ENCODE results near the gene CCRL2. TPM values are rescaled to one million over a fixed set of nuclear protein-coding genes. Genes with fewer than 3 reads are reported as not detected.
A peak's percentile ranks its signal among the peaks of the same experiment; 100 is the strongest.

The CCRL2 gene
- polyA plus RNA-seq, 1 donor = 11.3 TPM

- Histone ChIP-seq H3K4me1 (ENCODE audit: control insufficient read depth, insufficient read depth, low read length) (no peaks in the 10 kb centered on the region), H3K36me3 (ENCODE audit: control insufficient read depth, insufficient read depth, low read length) (no peaks in the 10 kb centered on the region), H3K27ac (ENCODE audit: low read length) (no peak overlapping the region), H3K4me3 (ENCODE audit: low read length) (no peak overlapping the region), H3K9me3 (ENCODE audit: control insufficient read depth, low read depth, low read length) (no peaks in the 10 kb centered on the region), H3K27me3 (ENCODE audit: control insufficient read depth, insufficient read depth, low read length) (no peaks in the 10 kb centered on the region)
- no CpG with 5 or more reads among the region's 4 CpGs for WGBS (ENCODE audit: insufficient coverage, low lambda C conversion rate)
- no peak for DNase-seq
Measured at GRCh38 chr3:46440531-46441294, 33.7 kb downstream of the CCRL2 start.

- Histone ChIP-seq H3K4me1 (ENCODE audit: control insufficient read depth, insufficient read depth, low read length) (no peaks in the 10 kb centered on the region), H3K27ac (ENCODE audit: low read length) (no peak overlapping the region), H3K4me3 (ENCODE audit: low read length) (no peak overlapping the region), H3K36me3 (ENCODE audit: control insufficient read depth, insufficient read depth, low read length) (no peaks in the 10 kb centered on the region), H3K27me3 (ENCODE audit: control insufficient read depth, insufficient read depth, low read length) (no peaks in the 10 kb centered on the region), H3K9me3 (ENCODE audit: control insufficient read depth, low read depth, low read length) (no peaks in the 10 kb centered on the region)
- DNase-seq = peak in 1 of 2 donors; percentile 42
- WGBS (ENCODE audit: insufficient coverage, low lambda C conversion rate) = no CpG with 5 or more reads among the region's 16 CpGs
Measured at GRCh38 chr3:46442576-46443530, 35.8 kb downstream of the CCRL2 start.

- H3K4me1 ChIP-seq (ENCODE audit: control insufficient read depth, insufficient read depth, low read length) = no peaks in the 10 kb centered on the region
- H3K36me3 ChIP-seq (ENCODE audit: control insufficient read depth, insufficient read depth, low read length) = no peaks in the 10 kb centered on the region
- DNase-seq = no peak
- 100% methylated on average over 1 of the region's 5 CpGs for WGBS (ENCODE audit: insufficient coverage, low lambda C conversion rate)
- H3K4me3 ChIP-seq (ENCODE audit: low read length) = no peak overlapping the region
- H3K27ac ChIP-seq (ENCODE audit: low read length) = no peak overlapping the region
- no peaks in the 10 kb centered on the region for H3K27me3 ChIP-seq (ENCODE audit: control insufficient read depth, insufficient read depth, low read length)
- no peaks in the 10 kb centered on the region for H3K9me3 ChIP-seq (ENCODE audit: control insufficient read depth, low read depth, low read length)
Measured at GRCh38 chr3:46447228-46447985, 40.3 kb downstream of the CCRL2 start.

- Histone ChIP-seq H3K9me3 (ENCODE audit: control insufficient read depth, low read depth, low read length) (no peaks in the 10 kb centered on the region), H3K27me3 (ENCODE audit: control insufficient read depth, insufficient read depth, low read length) (no peaks in the 10 kb centered on the region), H3K36me3 (ENCODE audit: control insufficient read depth, insufficient read depth, low read length) (no peaks in the 10 kb centered on the region), H3K4me3 (ENCODE audit: low read length) (no peak overlapping the region), H3K4me1 (ENCODE audit: control insufficient read depth, insufficient read depth, low read length) (peaks cover 5% of the 10 kb centered on the region), H3K27ac (ENCODE audit: low read length) (no peak overlapping the region)
- WGBS (ENCODE audit: insufficient coverage, low lambda C conversion rate) = no CpG with 5 or more reads among the region's 17 CpGs
- no peak for DNase-seq
Measured at GRCh38 chr3:46448721-46449120, 41.7 kb downstream of the CCRL2 start.

- WGBS (ENCODE audit: insufficient coverage, low lambda C conversion rate) = 100% methylated on average over 1 of the region's 14 CpGs
- no peak overlapping the region for H3K4me3 ChIP-seq (ENCODE audit: low read length)
- peaks cover 16% of the 10 kb centered on the region for H3K4me1 ChIP-seq (ENCODE audit: control insufficient read depth, insufficient read depth, low read length)
- H3K27ac ChIP-seq (ENCODE audit: low read length) = no peak overlapping the region
- H3K9me3 ChIP-seq (ENCODE audit: control insufficient read depth, low read depth, low read length) = no peaks in the 10 kb centered on the region
- no peaks in the 10 kb centered on the region for H3K27me3 ChIP-seq (ENCODE audit: control insufficient read depth, insufficient read depth, low read length)
- DNase-seq = no peak
- H3K36me3 ChIP-seq (ENCODE audit: control insufficient read depth, insufficient read depth, low read length) = no peaks in the 10 kb centered on the region
Measured at GRCh38 chr3:46449755-46450552, 42.9 kb downstream of the CCRL2 start.

- H3K4me1 ChIP-seq (ENCODE audit: control insufficient read depth, insufficient read depth, low read length) = peaks cover 22% of the 10 kb centered on the region
- peak overlapping the region; percentile 14 for H3K27ac ChIP-seq (ENCODE audit: low read length)
- DNase-seq = no peak
- H3K9me3 ChIP-seq (ENCODE audit: control insufficient read depth, low read depth, low read length) = no peaks in the 10 kb centered on the region
- WGBS (ENCODE audit: insufficient coverage, low lambda C conversion rate) = no CpG with 5 or more reads among the region's 7 CpGs
- H3K36me3 ChIP-seq (ENCODE audit: control insufficient read depth, insufficient read depth, low read length) = no peaks in the 10 kb centered on the region
- H3K27me3 ChIP-seq (ENCODE audit: control insufficient read depth, insufficient read depth, low read length) = no peaks in the 10 kb centered on the region
- H3K4me3 ChIP-seq (ENCODE audit: low read length) = no peak overlapping the region
Measured at GRCh38 chr3:46453526-46454208, 46.6 kb downstream of the CCRL2 start.

GRCh38 chr3:46454209-46454595 lies 47.1 kb downstream of the CCRL2 start:
- WGBS (ENCODE audit: insufficient coverage, low lambda C conversion rate) = no CpG with 5 or more reads among the region's 3 CpGs
- no peak overlapping the region for H3K4me3 ChIP-seq (ENCODE audit: low read length)
- H3K27me3 ChIP-seq (ENCODE audit: control insufficient read depth, insufficient read depth, low read length) = no peaks in the 10 kb centered on the region
- H3K36me3 ChIP-seq (ENCODE audit: control insufficient read depth, insufficient read depth, low read length) = no peaks in the 10 kb centered on the region
- DNase-seq = peak; percentile 43 to 48
- H3K9me3 ChIP-seq (ENCODE audit: control insufficient read depth, low read depth, low read length) = no peaks in the 10 kb centered on the region
- H3K27ac ChIP-seq (ENCODE audit: low read length) = peak overlapping the region; percentile 14
- H3K4me1 ChIP-seq (ENCODE audit: control insufficient read depth, insufficient read depth, low read length) = peaks cover 22% of the 10 kb centered on the region

- WGBS (ENCODE audit: insufficient coverage, low lambda C conversion rate) = no CpG with 5 or more reads among the region's 7 CpGs
- Histone ChIP-seq H3K9me3 (ENCODE audit: control insufficient read depth, low read depth, low read length) (no peaks in the 10 kb centered on the region), H3K36me3 (ENCODE audit: control insufficient read depth, insufficient read depth, low read length) (no peaks in the 10 kb centered on the region), H3K4me3 (ENCODE audit: low read length) (no peak overlapping the region), H3K27me3 (ENCODE audit: control insufficient read depth, insufficient read depth, low read length) (no peaks in the 10 kb centered on the region), H3K4me1 (ENCODE audit: control insufficient read depth, insufficient read depth, low read length) (peaks cover 22% of the 10 kb centered on the region), H3K27ac (ENCODE audit: low read length) (peak overlapping the region; percentile 7)
- no peak for DNase-seq
Measured at GRCh38 chr3:46454606-46455005, 47.5 kb downstream of the CCRL2 start.
